Kidney (tissue), 14 donors: ENCODE results near the gene PTX3. TPM values are rescaled to one million over a fixed set of nuclear protein-coding genes. Genes with fewer than 3 reads are reported as not detected.

Source experiments
- DNase-seq, 5 donors: peaks; one replicate each; pipeline ENCODE4 v3.0.0-alpha.2; 2013 to 2020
- FAIRE-seq: peaks from 2 replicates; lab custom pipeline; 2012; peaks lifted over from hg19 to GRCh38; lab: Jason Lieb, UNC
- H3K27ac ChIP-seq, 2 donors: one replicate each; pipeline ENCODE4 v1.7.0; 2013; ENCODE audit warnings: low read depth in 2 of 2, low read length in 2 of 2, inconsistent platforms in 1 of 2
- H3K27me3 ChIP-seq: one replicate; pipeline ENCODE4 v1.7.1; 2013; ENCODE audit warnings: low read length, inconsistent platforms; ENCODE audit not compliant: control insufficient read depth, insufficient read depth
- H3K36me3 ChIP-seq, 3 donors: one replicate each; pipeline versions ENCODE4 v1.7.0 to v1.7.1; 2013; ENCODE audit warnings: low read length in 3 of 3, control low read depth in 1 of 3, inconsistent platforms in 1 of 3; ENCODE audit not compliant: insufficient read depth in 3 of 3, control insufficient read depth in 2 of 3
- H3K4me1 ChIP-seq, 3 donors: one replicate each; pipeline versions ENCODE4 v1.7.0 to v1.7.1; 2013; ENCODE audit warnings: low read length in 3 of 3, inconsistent platforms in 1 of 3, low read depth in 1 of 3; ENCODE audit not compliant: control insufficient read depth in 2 of 3, insufficient read depth in 2 of 3
- H3K4me3 ChIP-seq, 3 donors: one replicate each; pipeline versions ENCODE4 v1.7.0 to v1.8.1; 2013; ENCODE audit warnings: low read length in 3 of 3, control low read depth in 1 of 3, inconsistent platforms in 1 of 3
- H3K9ac ChIP-seq, 3 donors: one replicate each; pipeline versions ENCODE4 v1.7.0 to v1.7.1; 2013; ENCODE audit warnings: low read length in 3 of 3, control low read depth in 1 of 3, inconsistent platforms in 1 of 3
- H3K9me3 ChIP-seq, 3 donors: one replicate each; pipeline versions ENCODE4 v1.7.0 to v1.7.1; 2013; ENCODE audit warnings: low read length in 3 of 3, control low read depth in 1 of 3, inconsistent platforms in 1 of 3; ENCODE audit not compliant: control insufficient read depth in 2 of 3, insufficient read depth in 1 of 3
- CTCF ChIP-seq: IDR thresholded peaks from 3 replicates; pipeline ENCODE4 v1.5.1; 2012; ENCODE audit warnings: mild to moderate bottlenecking, moderate library complexity, borderline replicate concordance; ENCODE audit not compliant: insufficient read depth; ENCODE audit errors: extremely low read depth
- intact Hi-C: fragments of 100-400 bp; cut with DNase I; formaldehyde crosslinking; loops from one replicate; pipeline ENCODE4 v1.11.1; 2022
- polyA plus RNA-seq: library from polyadenylated mRNA; stranded (reverse); fragments of 350-450 nt; fragmentation: Illumina TruSeq; extraction: RNeasy Lipid Tissue Mini Kit (QIAGEN cat#74804); gene quantifications from one replicate; pipeline ENCODE4 v1.2.3, GENCODE V29; 2014; ENCODE audit warnings: low read depth, low replicate concordance; ENCODE audit not compliant: insufficient read depth
- total RNA-seq: library from RNA; stranded (reverse); fragmentation: NEBNext Ultra II Directional; extraction: Animal tissue kit (Norgen Biotek cat#: 25700); gene quantifications from one replicate; pipeline ENCODE4 v1.2.1, GENCODE V29; 2021
- donor health status: control.
- donor health status: control.
- donor health status: control.
- donor health status: control.
- donor health status: control.
- donor health status: DM: yes; HTN: yes; CAD: no.
- donor health status: Normal renal cell carcinoma (clear cell type).

Gene PTX3
- total and polyA plus RNA-seq, 2 donors from 2014 or later = 0.45 to 2.7 TPM

- DNase-seq (no peak), FAIRE-seq (no peak)
- no peaks in the 10 kb centered on the region for H3K36me3 ChIP-seq
- no peak overlapping the region for H3K9ac ChIP-seq
- peaks cover 0 to 3% (median 0%) of the 10 kb centered on the region in 3 donors for H3K4me1 ChIP-seq
- H3K27me3 ChIP-seq = no peaks in the 10 kb centered on the region
- no peaks in the 10 kb centered on the region for H3K9me3 ChIP-seq
- no peak overlapping the region for H3K27ac ChIP-seq
- no peak for TF ChIP-seq CTCF
- intact Hi-C loops = no loop called here
- no peak overlapping the region for H3K4me3 ChIP-seq
These were observed 43.0 kb downstream of the PTX3 start for GRCh38 chr3:157479464-157480243.

- TF ChIP-seq CTCF = no peak
- FAIRE-seq (peak; percentile 21), DNase-seq (no peak)
- H3K4me1 ChIP-seq = peaks cover 0 to 2% (median 0%) of the 10 kb centered on the region in 3 donors
- no peaks in the 10 kb centered on the region for H3K27me3 ChIP-seq
- no peaks in the 10 kb centered on the region for H3K9me3 ChIP-seq
- intact Hi-C loops = no loop called here
- H3K9ac ChIP-seq = no peak overlapping the region
- H3K4me3 ChIP-seq = no peak overlapping the region
- H3K36me3 ChIP-seq = no peaks in the 10 kb centered on the region
- H3K27ac ChIP-seq = no peak overlapping the region
These were observed 50.7 kb downstream of the PTX3 start for GRCh38 chr3:157487339-157487738.

GRCh38 chr3:157488144-157488543 lies 51.5 kb downstream of the PTX3 start:
- Histone ChIP-seq H3K9ac (no peak overlapping the region), H3K4me3 (no peak overlapping the region), H3K9me3 (no peaks in the 10 kb centered on the region), H3K27me3 (no peaks in the 10 kb centered on the region), H3K36me3 (no peaks in the 10 kb centered on the region), H3K4me1 (peaks cover 0 to 2% (median 0%) of the 10 kb centered on the region in 3 donors), H3K27ac (no peak overlapping the region)
- FAIRE-seq = no peak
- intact Hi-C loops = no loop called here
- no peak for TF ChIP-seq CTCF
- no peak for DNase-seq
